Measurements from ENCODE around the gene HECA. TPM values are rescaled to one million over a fixed set of nuclear protein-coding genes. Genes with fewer than 3 reads are reported as not detected.

Gene HECA
- polyA plus RNA-seq (2012; ENCODE audit: low read depth, missing spikeins) = 0.86 TPM

GRCh38 chr6:139134817-139135577 is at the start of gene HECA:
Gene HECA, plus strand, starts transcription at chr6:139135080. Its CDS starts 317 bp downstream, at chr6:139135397.
- FAIRE-seq (peak; percentile 98), DNase-seq (ENCODE audit: insufficient read length, low spot score) (peak; percentile 81)
- TF ChIP-seq POLR2A (IDR thresholded peaks at IDR 0.05; ENCODE audit: low read depth, low read length) (no peak), TAF1 (IDR thresholded peaks at IDR 0.05; ENCODE audit: low read depth, low read length) (0 out of 2 replicates have a peak, but pooled peaks have one; percentile 24), POLR2AphosphoS5 (IDR thresholded peaks at IDR 0.05; ENCODE audit: low read depth, low read length) (no peak), PAX5 (IDR thresholded peaks at IDR 0.05; ENCODE audit: insufficient read depth, low read length, severe bottlenecking) (no peak)

- FAIRE-seq (no peak), DNase-seq (ENCODE audit: insufficient read length, low spot score) (no peak)
- TF ChIP-seq POLR2A (IDR thresholded peaks at IDR 0.05; ENCODE audit: low read depth, low read length) (no peak), TAF1 (IDR thresholded peaks at IDR 0.05; ENCODE audit: low read depth, low read length) (no peak), POU2F2 (IDR thresholded peaks at IDR 0.05; ENCODE audit: low read depth, low read length) (no peak), SPI1 (IDR thresholded peaks at IDR 0.05; ENCODE audit: low read depth, low read length) (no peak), POLR2AphosphoS5 (IDR thresholded peaks at IDR 0.05; ENCODE audit: low read depth, low read length) (no peak), PAX5 (IDR thresholded peaks at IDR 0.05; ENCODE audit: insufficient read depth, low read length, severe bottlenecking) (no peak)
Measured at GRCh38 chr6:139091826-139092225, 43.1 kb upstream of the HECA start.

- FAIRE-seq = peak; percentile 33
- peak; percentile 14 for DNase-seq (ENCODE audit: insufficient read length, low spot score)
- TF ChIP-seq SPI1 (IDR thresholded peaks at IDR 0.05; ENCODE audit: low read depth, low read length) = no peak
- TF ChIP-seq POLR2A (IDR thresholded peaks at IDR 0.05; ENCODE audit: low read depth, low read length) = no peak
- peak; percentile 71; the same call in 1 of the 2 replicates for TF ChIP-seq POU2F2 (IDR thresholded peaks at IDR 0.05; ENCODE audit: low read depth, low read length)
Measured at GRCh38 chr6:139099984-139100383, 34.9 kb upstream of the HECA start.

GRCh38 chr6:139107051-139107450 is 27.8 kb upstream of the HECA start:
- no peak for FAIRE-seq
- DNase-seq (ENCODE audit: insufficient read length, low spot score) = no peak
- TF ChIP-seq POLR2A (IDR thresholded peaks at IDR 0.05; ENCODE audit: low read depth, low read length) (no peak), POU2F2 (IDR thresholded peaks at IDR 0.05; ENCODE audit: low read depth, low read length) (no peak), POLR2AphosphoS5 (IDR thresholded peaks at IDR 0.05; ENCODE audit: low read depth, low read length) (no peak), PAX5 (IDR thresholded peaks at IDR 0.05; ENCODE audit: insufficient read depth, low read length, severe bottlenecking) (no peak), TAF1 (IDR thresholded peaks at IDR 0.05; ENCODE audit: low read depth, low read length) (no peak), SPI1 (IDR thresholded peaks at IDR 0.05; ENCODE audit: low read depth, low read length) (no peak)

GRCh38 chr6:139108378-139108777 is 26.5 kb upstream of the HECA start:
- TF ChIP-seq POU2F2 (IDR thresholded peaks at IDR 0.05; ENCODE audit: low read depth, low read length) (no peak), POLR2AphosphoS5 (IDR thresholded peaks at IDR 0.05; ENCODE audit: low read depth, low read length) (no peak)
- no peak for FAIRE-seq
- DNase-seq (ENCODE audit: insufficient read length, low spot score) = no peak

GRCh38 chr6:139109558-139109957 is 25.3 kb upstream of the HECA start:
- peak; percentile 81 for FAIRE-seq
- no peak for DNase-seq (ENCODE audit: insufficient read length, low spot score)
- no peak for TF ChIP-seq POU2F2 (IDR thresholded peaks at IDR 0.05; ENCODE audit: low read depth, low read length)
- TF ChIP-seq POLR2A (IDR thresholded peaks at IDR 0.05; ENCODE audit: low read depth, low read length) = no peak
- no peak for TF ChIP-seq TAF1 (IDR thresholded peaks at IDR 0.05; ENCODE audit: low read depth, low read length)
- TF ChIP-seq PAX5 (IDR thresholded peaks at IDR 0.05; ENCODE audit: insufficient read depth, low read length, severe bottlenecking) = no peak
- TF ChIP-seq SPI1 (IDR thresholded peaks at IDR 0.05; ENCODE audit: low read depth, low read length) = no peak
- TF ChIP-seq POLR2AphosphoS5 (IDR thresholded peaks at IDR 0.05; ENCODE audit: low read depth, low read length) = no peak

- no peak for DNase-seq (ENCODE audit: insufficient read length, low spot score)
- no peak for FAIRE-seq
- no peak for TF ChIP-seq POU2F2 (IDR thresholded peaks at IDR 0.05; ENCODE audit: low read depth, low read length)
- no peak for TF ChIP-seq POLR2A (IDR thresholded peaks at IDR 0.05; ENCODE audit: low read depth, low read length)
- no peak for TF ChIP-seq SPI1 (IDR thresholded peaks at IDR 0.05; ENCODE audit: low read depth, low read length)
- no peak for TF ChIP-seq POLR2AphosphoS5 (IDR thresholded peaks at IDR 0.05; ENCODE audit: low read depth, low read length)
- no peak for TF ChIP-seq TAF1 (IDR thresholded peaks at IDR 0.05; ENCODE audit: low read depth, low read length)
- no peak for TF ChIP-seq PAX5 (IDR thresholded peaks at IDR 0.05; ENCODE audit: insufficient read depth, low read length, severe bottlenecking)
Measured at GRCh38 chr6:139112146-139112545, 22.7 kb upstream of the HECA start.

- DNase-seq (ENCODE audit: insufficient read length, low spot score) = no peak
- no peak for TF ChIP-seq POLR2A (IDR thresholded peaks at IDR 0.05; ENCODE audit: low read depth, low read length)
- TF ChIP-seq PAX5 (IDR thresholded peaks at IDR 0.05; ENCODE audit: insufficient read depth, low read length, severe bottlenecking) = no peak
- TF ChIP-seq SPI1 (IDR thresholded peaks at IDR 0.05; ENCODE audit: low read depth, low read length) = no peak
- no peak for TF ChIP-seq TAF1 (IDR thresholded peaks at IDR 0.05; ENCODE audit: low read depth, low read length)
- TF ChIP-seq POLR2AphosphoS5 (IDR thresholded peaks at IDR 0.05; ENCODE audit: low read depth, low read length) = no peak
- TF ChIP-seq POU2F2 (IDR thresholded peaks at IDR 0.05; ENCODE audit: low read depth, low read length) = no peak
- FAIRE-seq = no peak
Measured at GRCh38 chr6:139112561-139112960, 22.3 kb upstream of the HECA start.

- DNase-seq (ENCODE audit: insufficient read length, low spot score) (no peak), FAIRE-seq (no peak)
- TF ChIP-seq POU2F2 (IDR thresholded peaks at IDR 0.05; ENCODE audit: low read depth, low read length) = no peak
- no peak for TF ChIP-seq PAX5 (IDR thresholded peaks at IDR 0.05; ENCODE audit: insufficient read depth, low read length, severe bottlenecking)
- TF ChIP-seq TAF1 (IDR thresholded peaks at IDR 0.05; ENCODE audit: low read depth, low read length) = no peak
- no peak for TF ChIP-seq SPI1 (IDR thresholded peaks at IDR 0.05; ENCODE audit: low read depth, low read length)
- no peak for TF ChIP-seq POLR2AphosphoS5 (IDR thresholded peaks at IDR 0.05; ENCODE audit: low read depth, low read length)
- TF ChIP-seq POLR2A (IDR thresholded peaks at IDR 0.05; ENCODE audit: low read depth, low read length) = no peak
Measured at GRCh38 chr6:139114746-139115145, 20.1 kb upstream of the HECA start.
